Measurements from ENCODE around the gene CITED4.

CITED4 gene

GRCh38 chr1:40887652-40888051, 25.5 kb upstream of the CITED4 start:
- in situ Hi-C loops (cut with HindIII; ENCODE audit: low sequenced_read_pairs), result no loop called here
- no peak for TF ChIP-seq CTCF (IDR thresholded peaks at IDR 0.05; ENCODE audit: low read depth, low read length)
- DNase-seq (ENCODE audit: low read depth, low spot score), result no peak
- no peak overlapping the region for H3K4me3 ChIP-seq (ENCODE audit: low read depth, low read length)

DNA sequence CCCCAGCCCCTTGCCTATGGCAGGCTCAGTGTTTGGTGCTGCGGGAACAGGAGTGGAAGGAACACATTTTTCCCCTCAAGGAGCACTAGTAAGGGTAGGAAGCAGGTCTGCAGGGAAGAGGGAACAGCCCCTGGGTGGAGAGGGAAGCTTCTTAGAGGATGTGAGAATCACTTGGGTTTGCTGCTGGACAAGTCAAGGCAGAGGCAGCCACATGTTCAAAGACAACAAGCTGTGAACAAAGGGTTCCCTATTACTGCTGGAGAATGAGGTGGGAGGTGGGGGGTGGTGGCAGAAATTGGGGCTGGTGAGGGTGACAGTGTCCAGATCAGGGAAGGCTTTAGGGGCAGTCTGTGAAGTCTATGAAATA, 24.8 kb upstream of the CITED4 start:
- no peak for TF ChIP-seq CTCF (IDR thresholded peaks at IDR 0.05; ENCODE audit: low read depth, low read length)
- DNase-seq (ENCODE audit: low read depth, low spot score), result no peak
- H3K4me3 ChIP-seq (ENCODE audit: low read depth, low read length), result no peak overlapping the region
- in situ Hi-C loops (cut with HindIII; ENCODE audit: low sequenced_read_pairs), result no loop called here

DNA sequence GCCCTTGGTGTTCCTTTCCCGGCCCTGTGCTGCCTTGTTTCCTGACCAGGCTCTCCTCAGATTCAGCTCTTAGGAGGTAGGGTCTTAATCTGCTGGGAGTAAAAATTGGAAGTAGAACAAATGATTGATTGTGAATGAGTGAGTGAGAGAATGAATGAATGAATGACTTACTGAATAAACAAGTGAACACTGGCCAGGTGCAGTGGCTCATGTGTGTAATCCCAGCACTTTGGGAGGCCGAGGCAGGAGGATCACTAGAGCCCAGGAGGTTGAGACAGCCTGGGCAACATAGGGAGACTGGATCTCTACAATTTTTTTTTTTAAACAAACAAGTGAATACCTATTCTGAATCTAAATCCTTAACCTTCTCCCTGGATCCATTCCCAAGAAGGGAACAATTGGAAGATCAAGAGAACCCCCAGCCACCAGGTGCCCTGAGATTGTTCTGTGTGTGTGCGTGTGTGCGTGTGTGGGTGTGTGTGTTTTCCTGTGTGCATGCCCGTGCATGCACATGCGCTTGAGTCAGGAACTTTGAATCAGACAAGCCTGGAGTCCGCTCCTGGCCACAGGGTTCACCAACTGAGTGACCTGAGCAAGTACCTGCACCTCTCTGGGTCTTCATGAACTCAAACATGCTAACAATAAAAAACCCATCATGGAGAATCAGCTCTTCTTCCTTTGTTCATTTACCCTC, 24.3 kb upstream of the CITED4 start:
- TF ChIP-seq CTCF (IDR thresholded peaks at IDR 0.05; ENCODE audit: low read depth, low read length), result no peak
- no peak overlapping the region for H3K4me3 ChIP-seq (ENCODE audit: low read depth, low read length)
- DNase-seq (ENCODE audit: low read depth, low spot score), result no peak
- in situ Hi-C loops (cut with HindIII; ENCODE audit: low sequenced_read_pairs), result no loop called here

- in situ Hi-C loops (cut with HindIII; ENCODE audit: low sequenced_read_pairs), result no loop called here
- TF ChIP-seq CTCF (IDR thresholded peaks at IDR 0.05; ENCODE audit: low read depth, low read length), result no peak
- H3K4me3 ChIP-seq (ENCODE audit: low read depth, low read length), result peak overlapping the region; percentile 1
Observed at GRCh38 chr1:40884055-40884795, 22.1 kb upstream of the CITED4 start.

DNA sequence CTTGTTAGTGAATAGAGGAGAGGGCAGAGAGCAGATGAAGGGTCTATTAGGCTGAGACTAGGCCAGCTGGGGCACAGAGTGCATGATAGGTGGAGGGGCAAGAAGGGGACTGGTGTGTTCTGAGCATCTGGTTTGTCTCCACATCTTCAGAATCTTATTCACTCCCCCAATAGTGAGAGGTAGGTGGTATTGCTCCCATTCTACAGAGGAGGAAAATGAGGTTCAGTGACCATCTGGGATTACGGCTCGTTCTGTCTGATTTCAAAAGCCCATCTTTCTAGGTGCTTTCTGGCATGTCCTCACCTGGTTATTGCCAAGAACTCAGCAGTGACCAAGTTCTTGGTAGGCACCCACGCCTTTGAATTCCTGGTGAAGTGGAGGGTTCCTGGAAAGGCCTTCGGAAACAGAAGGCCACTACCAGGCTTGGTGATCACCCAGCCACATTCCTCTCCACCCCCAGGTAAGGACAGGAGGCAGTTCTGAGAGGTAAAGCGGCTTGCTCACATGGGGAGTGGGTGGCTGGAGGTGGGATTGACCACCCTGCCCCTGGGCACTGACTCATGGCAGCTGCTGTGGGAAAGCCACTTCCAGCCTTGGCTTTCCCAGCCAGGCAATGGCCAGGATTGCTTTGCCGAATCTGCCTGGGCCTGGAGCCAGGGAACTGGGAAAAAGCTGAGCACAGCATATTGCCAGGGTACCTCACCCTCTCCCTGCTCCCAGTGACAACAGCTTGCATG, 18.8 kb upstream of the CITED4 start:
- DNase-seq (ENCODE audit: low read depth, low spot score), result no peak
- in situ Hi-C loops (cut with HindIII; ENCODE audit: low sequenced_read_pairs), result no loop called here
- no peak for TF ChIP-seq CTCF (IDR thresholded peaks at IDR 0.05; ENCODE audit: low read depth, low read length)
- H3K4me3 ChIP-seq (ENCODE audit: low read depth, low read length), result no peak overlapping the region

More at GRCh38 chr1:40884055-40884795, 22.1 kb upstream of the CITED4 start:
- DNase-seq (ENCODE audit: low read depth, low spot score), result no peak

GRCh38 chr1:40879482-40880175, 17.5 kb upstream of the CITED4 start:
- H3K4me3 ChIP-seq (ENCODE audit: low read depth, low read length), result no peak overlapping the region
- DNase-seq (ENCODE audit: low read depth, low spot score), result no peak
- in situ Hi-C loops (cut with HindIII; ENCODE audit: low sequenced_read_pairs), result no loop called here
- TF ChIP-seq CTCF (IDR thresholded peaks at IDR 0.05; ENCODE audit: low read depth, low read length), result no peak
